Right lobe of liver (tissue), 6 donors: Measurements from ENCODE around the gene SLC1A2. TPM values are rescaled to one million over a fixed set of nuclear protein-coding genes. Genes with fewer than 3 reads are reported as not detected.
A peak's percentile ranks its signal among the peaks of the same experiment; 100 is the strongest.

Experiments used
- ATAC-seq, 4 donors: fragments of 200-7000 bp; cut with Tn5 transposase; one replicate each; pipeline ENCODE4 v1.9.1; 2020; ENCODE audit warnings: mild to moderate bottlenecking in 4 of 4, moderate library complexity in 4 of 4
- DNase-seq, 3 donors: peaks; one replicate each; pipeline ENCODE4 v3.0.0-alpha.2; 2020
- H3K27ac ChIP-seq, 3 donors: fragments of 200-600 bp; one replicate each; pipeline ENCODE4 v1.8.0; 2022
- H3K27me3 ChIP-seq, 2 donors: fragments of 200-600 bp; one replicate each; pipeline ENCODE4 v1.8.0; 2022
- H3K36me3 ChIP-seq, 4 donors: fragments of 200-600 bp; sonication (generic) in 1 of 4; one replicate each; pipeline versions ENCODE4 v1.5.1 to v1.8.0; 2017 to 2022; ENCODE audit warnings: control low read depth in 1 of 4
- H3K4me1 ChIP-seq, 4 donors: fragments of 200-600 bp; sonication (generic) in 1 of 4; one replicate each; pipeline versions ENCODE4 v1.5.1 to v1.8.0; 2017 to 2022; ENCODE audit warnings: control low read depth in 1 of 4
- H3K4me3 ChIP-seq, 3 donors: fragments of 200-600 bp; one replicate each; pipeline ENCODE4 v1.8.0; 2022
- H3K9me3 ChIP-seq, 4 donors: fragments of 200-600 bp; sonication (generic) in 1 of 4; one replicate each; pipeline versions ENCODE4 v1.5.1 to v1.8.0; 2017 to 2022; ENCODE audit warnings: control low read depth in 1 of 4
- CTCF ChIP-seq, 4 donors: fragments of 200-600 bp in 3 of 4; fragments of 450-650 bp in 1 of 4; IDR thresholded peaks; one replicate each; pipeline versions ENCODE4 v1.5.1 to v1.8.0; 2016 to 2022; ENCODE audit warnings: antibody characterized with exemption in 4 of 4, mild to moderate bottlenecking in 2 of 4
- POLR2A ChIP-seq: fragments of 450-650 bp; IDR thresholded peaks from one replicate; pipeline ENCODE4 v1.6.1; 2017; ENCODE audit warnings: antibody characterized with exemption, mild to moderate bottlenecking
- WGBS: methylation state at CpG from one replicate; pipeline ENCODE4 v1.1.6; 2018; ENCODE audit warnings: low coverage, low lambda C conversion rate; ENCODE audit not compliant: insufficient coverage; ENCODE audit errors: missing lambda C conversion rate; 5-methylcytosine and 5-hydroxymethylcytosine counted together
- intact Hi-C, 2 donors: fragments of 100-400 bp; cut with DNase I; formaldehyde crosslinking; loops; one replicate each; pipeline versions ENCODE4 v1.11.2 to v1.14.1; 2022
- total RNA-seq, 6 experiments: library from RNA; depleted of rRNA in 2 of 6; stranded (reverse); fragments of >200 nt in 2 of 6; fragmentation: NEBNext Ultra II Directional in 3 of 6; extraction: Animal tissue kit (Norgen Biotek cat#: 25700) in 3 of 6; gene quantifications; one replicate each; pipeline versions ENCODE4 v1.1.0 to v1.2.4, GENCODE V29; 2016 to 2023
- donor health status: DM: no; HTN: yes; CAD: no.
- donor health status: DM: no; HTN: no; CAD: no.
- donor health status: DM: no; HTN: no; CAD: no.
- donor health status: DM: no; HTN: yes; CAD: no.
- donor health status: DM: no; HTN: yes; CAD: no.

The SLC1A2 gene
- total RNA-seq, 6 experiments from 2014 or later = 7.6 to 87.4 (median 13.3) TPM

GRCh38 chr11:35337914-35338305, 81.4 kb downstream of the SLC1A2 start:
- no peaks in the 10 kb centered on the region for H3K9me3 ChIP-seq
- no peak for DNase-seq
- ATAC-seq = no peak
- intact Hi-C loops = no loop called here
- 35% methylated on average over 2 of the region's 2 CpGs for whole genome bisulfite sequencing
- H3K4me3 ChIP-seq = no peak overlapping the region
- peaks cover 0 to 30% (median 6%) of the 10 kb centered on the region in 4 donors for H3K4me1 ChIP-seq
- TF ChIP-seq POLR2A = no peak
- TF ChIP-seq CTCF (IDR thresholded peaks at IDR 0.05) = no peak
- H3K27me3 ChIP-seq = no peaks in the 10 kb centered on the region
- no peak overlapping the region for H3K27ac ChIP-seq
- no peaks in the 10 kb centered on the region for H3K36me3 ChIP-seq

- whole genome bisulfite sequencing = 14% methylated on average over 2 of the region's 3 CpGs
- no peak overlapping the region for H3K4me3 ChIP-seq
- intact Hi-C loops = no loop called here
- no peaks in the 10 kb centered on the region for H3K27me3 ChIP-seq
- TF ChIP-seq POLR2A = no peak
- TF ChIP-seq CTCF (IDR thresholded peaks at IDR 0.05) = no peak
- peak in 2 of 4 donors; percentile 20 to 73 for ATAC-seq
- no peak overlapping the region for H3K27ac ChIP-seq
- DNase-seq = no peak
- peaks cover 0 to 30% (median 6%) of the 10 kb centered on the region in 4 donors for H3K4me1 ChIP-seq
- no peaks in the 10 kb centered on the region for H3K9me3 ChIP-seq
- H3K36me3 ChIP-seq = no peaks in the 10 kb centered on the region
These were observed 82.0 kb downstream of the SLC1A2 start for GRCh38 chr11:35337136-35337913.

GRCh38 chr11:35336726-35337125, 82.6 kb downstream of the SLC1A2 start:
- intact Hi-C loops = no loop called here
- Histone ChIP-seq H3K27me3 (no peaks in the 10 kb centered on the region), H3K36me3 (no peaks in the 10 kb centered on the region), H3K4me3 (no peak overlapping the region), H3K4me1 (peaks cover 0 to 30% (median 6%) of the 10 kb centered on the region in 4 donors), H3K9me3 (no peaks in the 10 kb centered on the region), H3K27ac (no peak overlapping the region)
- WGBS = 13% methylated on average over 1 of the region's 1 CpG
- no peak for ATAC-seq
- DNase-seq = no peak
- TF ChIP-seq CTCF (IDR thresholded peaks at IDR 0.05) (no peak), POLR2A (no peak)

- Histone ChIP-seq H3K9me3 (no peaks in the 10 kb centered on the region), H3K4me1 (peaks cover 0 to 17% (median under 1%) of the 10 kb centered on the region in 4 donors), H3K36me3 (no peaks in the 10 kb centered on the region), H3K27ac (no peak overlapping the region), H3K4me3 (no peak overlapping the region), H3K27me3 (no peaks in the 10 kb centered on the region)
- DNase-seq (no peak), ATAC-seq (no peak)
- WGBS = 89% methylated on average over 2 of the region's 2 CpGs
- TF ChIP-seq CTCF (IDR thresholded peaks at IDR 0.05) (no peak), POLR2A (no peak)
- intact Hi-C loops = no loop called here
These were observed 84.1 kb downstream of the SLC1A2 start for GRCh38 chr11:35335226-35335625.
